Neural crest cell (in vitro differentiated cells): Measurements from ENCODE around the gene RUSF1. TPM values are rescaled to one million over a fixed set of nuclear protein-coding genes. Genes with fewer than 3 reads are reported as not detected.

Experiments
- DNase-seq: peaks from one replicate; pipeline ENCODE4 v3.0.0; 2021; ENCODE audit warnings: low read depth, mixed read lengths, low spot score
- H3K27ac Mint-ChIP-seq: one replicate; pipeline ENCODE4 v1.8.0; 2021; ENCODE audit warnings: mild to moderate bottlenecking, mixed read lengths; ENCODE audit not compliant: unreplicated experiment
- H3K27me3 Mint-ChIP-seq: 2 replicates; pipeline ENCODE4 v1.8.0; 2021; ENCODE audit warnings: low read depth, mild to moderate bottlenecking, mixed read lengths
- H3K36me3 Mint-ChIP-seq: 2 replicates; pipeline ENCODE4 v1.8.0; 2021; ENCODE audit warnings: low read depth, mild to moderate bottlenecking, mixed read lengths
- H3K4me1 Mint-ChIP-seq: 2 replicates; pipeline ENCODE4 v1.8.0; 2021; ENCODE audit warnings: mixed read lengths
- H3K4me3 Mint-ChIP-seq: one replicate; pipeline ENCODE4 v1.8.0; 2021; ENCODE audit warnings: mild to moderate bottlenecking, mixed read lengths
- H3K9me3 Mint-ChIP-seq: 2 replicates; pipeline ENCODE4 v1.8.0; 2021; ENCODE audit warnings: mixed read lengths
- total RNA-seq: library from RNA; stranded (reverse); gene quantifications from 2 replicates; pipeline ENCODE4 v1.2.1, GENCODE V29; 2021
- TF ChIP-seq, protein P1 (sequence below): fragments of 200-600 bp; sonication (generic); conservative IDR thresholded peaks from 2 replicates; pipeline ENCODE4 v1.5.0; 2021; ENCODE audit warnings: antibody characterized with exemption, mild to moderate bottlenecking

The RUSF1 gene
- total RNA-seq, 1 donor from 2014 or later = 47.7 TPM

DNA sequence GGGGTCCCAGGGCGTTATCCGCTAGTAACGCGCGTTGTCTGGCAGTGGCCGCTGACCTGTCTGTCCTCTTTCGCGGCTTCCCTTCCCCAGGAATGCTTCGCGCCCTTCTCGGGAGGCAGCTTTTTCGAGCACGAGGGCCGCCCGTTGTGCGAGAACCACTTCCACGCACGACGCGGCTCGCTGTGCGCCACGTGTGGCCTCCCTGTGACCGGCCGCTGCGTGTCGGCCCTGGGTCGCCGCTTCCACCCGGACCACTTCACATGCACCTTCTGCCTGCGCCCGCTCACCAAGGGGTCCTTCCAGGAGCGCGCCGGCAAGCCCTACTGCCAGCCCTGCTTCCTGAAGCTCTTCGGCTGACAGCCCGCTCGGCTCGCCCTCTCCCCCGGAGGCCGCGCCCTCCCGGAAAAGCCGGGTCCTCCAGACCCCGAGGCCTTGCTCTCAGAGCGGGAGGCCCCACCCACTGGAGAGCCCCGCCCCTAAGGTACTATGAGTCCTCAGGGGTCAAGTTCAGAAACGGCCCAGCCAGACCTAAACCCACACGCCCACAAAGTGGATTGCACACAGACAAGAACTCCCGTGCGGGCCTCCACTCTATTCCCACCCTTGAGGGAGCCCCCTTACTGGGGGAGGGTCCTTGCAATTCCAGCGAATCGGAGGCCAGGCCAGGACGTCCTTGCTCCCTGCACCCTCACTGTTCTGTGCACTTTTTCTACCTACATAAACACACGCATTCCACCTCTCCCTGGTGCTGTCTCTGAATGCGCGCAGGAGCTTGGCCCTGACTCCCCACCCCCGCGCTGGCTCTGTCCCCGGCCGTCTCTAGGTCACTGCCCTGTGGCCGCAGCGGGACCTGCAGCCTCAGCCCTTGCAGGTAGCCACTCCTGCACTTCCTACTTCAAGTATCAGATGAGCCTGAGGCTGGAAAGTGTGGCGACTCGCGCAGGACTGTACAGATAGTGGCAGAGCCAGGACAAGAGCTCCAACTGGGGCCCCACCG is 30.7 kb downstream of the RUSF1 start:
- Mint-ChIP-seq H3K36me3 (no peaks in the 10 kb centered on the region), H3K27ac (no peak overlapping the region), H3K4me3 (peak overlapping the region; percentile 74), H3K27me3 (peaks cover 94% of the 10 kb centered on the region), H3K9me3 (no peaks in the 10 kb centered on the region), H3K4me1 (peaks cover 18% of the 10 kb centered on the region)
- DNase-seq = peak; percentile 48
- TF ChIP-seq, protein P1, sequence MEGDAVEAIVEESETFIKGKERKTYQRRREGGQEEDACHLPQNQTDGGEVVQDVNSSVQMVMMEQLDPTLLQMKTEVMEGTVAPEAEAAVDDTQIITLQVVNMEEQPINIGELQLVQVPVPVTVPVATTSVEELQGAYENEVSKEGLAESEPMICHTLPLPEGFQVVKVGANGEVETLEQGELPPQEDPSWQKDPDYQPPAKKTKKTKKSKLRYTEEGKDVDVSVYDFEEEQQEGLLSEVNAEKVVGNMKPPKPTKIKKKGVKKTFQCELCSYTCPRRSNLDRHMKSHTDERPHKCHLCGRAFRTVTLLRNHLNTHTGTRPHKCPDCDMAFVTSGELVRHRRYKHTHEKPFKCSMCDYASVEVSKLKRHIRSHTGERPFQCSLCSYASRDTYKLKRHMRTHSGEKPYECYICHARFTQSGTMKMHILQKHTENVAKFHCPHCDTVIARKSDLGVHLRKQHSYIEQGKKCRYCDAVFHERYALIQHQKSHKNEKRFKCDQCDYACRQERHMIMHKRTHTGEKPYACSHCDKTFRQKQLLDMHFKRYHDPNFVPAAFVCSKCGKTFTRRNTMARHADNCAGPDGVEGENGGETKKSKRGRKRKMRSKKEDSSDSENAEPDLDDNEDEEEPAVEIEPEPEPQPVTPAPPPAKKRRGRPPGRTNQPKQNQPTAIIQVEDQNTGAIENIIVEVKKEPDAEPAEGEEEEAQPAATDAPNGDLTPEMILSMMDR = peak; percentile 50

DNA sequence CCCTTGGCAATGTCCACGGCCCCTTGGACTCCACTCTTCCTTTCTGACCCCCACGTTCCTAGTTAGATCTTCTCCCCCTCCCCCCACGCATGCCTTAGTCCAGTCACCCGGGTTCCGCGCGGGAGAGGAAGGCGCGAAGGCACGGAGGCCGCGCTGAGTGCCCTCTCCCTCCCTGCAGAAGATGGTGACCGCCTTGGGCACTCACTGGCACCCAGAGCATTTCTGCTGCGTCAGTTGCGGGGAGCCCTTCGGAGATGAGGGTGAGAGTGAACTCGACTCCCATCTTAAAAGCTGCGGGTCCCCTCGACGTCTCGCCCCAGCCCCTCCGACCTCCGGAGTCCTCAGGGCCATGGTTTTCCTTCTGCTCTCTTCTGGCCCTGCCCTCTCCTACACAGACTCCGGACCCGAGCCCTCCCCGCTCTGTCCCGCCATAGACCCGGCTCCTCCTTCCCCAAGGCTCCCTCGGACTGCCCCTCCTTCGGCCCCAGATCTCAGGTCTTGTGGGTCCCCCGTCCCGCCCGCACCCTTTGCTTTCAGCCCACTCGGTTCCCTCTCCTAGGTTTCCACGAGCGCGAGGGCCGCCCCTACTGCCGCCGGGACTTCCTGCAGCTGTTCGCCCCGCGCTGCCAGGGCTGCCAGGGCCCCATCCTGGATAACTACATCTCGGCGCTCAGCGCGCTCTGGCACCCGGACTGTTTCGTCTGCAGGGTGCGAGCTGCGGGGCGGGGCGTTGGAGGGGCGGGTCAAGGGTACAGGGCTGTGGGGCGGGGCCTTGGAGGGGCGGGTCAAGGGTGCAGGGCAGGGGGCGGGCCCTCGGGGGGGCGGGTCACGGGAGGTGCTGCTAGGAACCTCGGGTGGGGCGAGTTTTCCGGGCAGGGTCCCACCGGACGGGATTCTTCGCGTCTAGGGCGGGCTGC is 31.6 kb downstream of the RUSF1 start:
- H3K36me3 Mint-ChIP-seq = no peaks in the 10 kb centered on the region
- no peak overlapping the region for H3K27ac Mint-ChIP-seq
- TF ChIP-seq, protein P1 = no peak
- H3K9me3 Mint-ChIP-seq = no peaks in the 10 kb centered on the region
- no peak for DNase-seq
- H3K4me3 Mint-ChIP-seq = peak overlapping the region; percentile 77
- H3K4me1 Mint-ChIP-seq = peaks cover 23% of the 10 kb centered on the region
- H3K27me3 Mint-ChIP-seq = peaks cover 92% of the 10 kb centered on the region

DNA sequence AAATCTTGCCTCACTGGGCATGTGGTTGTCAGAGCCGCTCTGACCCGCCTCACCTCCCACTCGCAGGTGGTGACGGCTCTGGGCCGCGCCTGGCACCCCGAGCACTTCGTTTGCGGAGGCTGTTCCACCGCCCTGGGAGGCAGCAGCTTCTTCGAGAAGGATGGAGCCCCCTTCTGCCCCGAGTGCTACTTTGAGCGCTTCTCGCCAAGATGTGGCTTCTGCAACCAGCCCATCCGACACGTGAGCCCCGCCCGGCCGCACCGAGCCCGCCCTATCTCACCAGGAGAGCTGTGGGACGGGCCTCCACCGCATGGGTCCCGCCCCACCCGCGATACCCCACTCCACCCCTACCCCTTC is 32.3 kb downstream of the RUSF1 start:
- Mint-ChIP-seq H3K9me3 (no peaks in the 10 kb centered on the region), H3K27me3 (peaks cover 92% of the 10 kb centered on the region), H3K36me3 (no peaks in the 10 kb centered on the region), H3K4me1 (peaks cover 29% of the 10 kb centered on the region), H3K4me3 (peak overlapping the region; percentile 77), H3K27ac (no peak overlapping the region)
- TF ChIP-seq, protein P1 = no peak
- no peak for DNase-seq

DNA sequence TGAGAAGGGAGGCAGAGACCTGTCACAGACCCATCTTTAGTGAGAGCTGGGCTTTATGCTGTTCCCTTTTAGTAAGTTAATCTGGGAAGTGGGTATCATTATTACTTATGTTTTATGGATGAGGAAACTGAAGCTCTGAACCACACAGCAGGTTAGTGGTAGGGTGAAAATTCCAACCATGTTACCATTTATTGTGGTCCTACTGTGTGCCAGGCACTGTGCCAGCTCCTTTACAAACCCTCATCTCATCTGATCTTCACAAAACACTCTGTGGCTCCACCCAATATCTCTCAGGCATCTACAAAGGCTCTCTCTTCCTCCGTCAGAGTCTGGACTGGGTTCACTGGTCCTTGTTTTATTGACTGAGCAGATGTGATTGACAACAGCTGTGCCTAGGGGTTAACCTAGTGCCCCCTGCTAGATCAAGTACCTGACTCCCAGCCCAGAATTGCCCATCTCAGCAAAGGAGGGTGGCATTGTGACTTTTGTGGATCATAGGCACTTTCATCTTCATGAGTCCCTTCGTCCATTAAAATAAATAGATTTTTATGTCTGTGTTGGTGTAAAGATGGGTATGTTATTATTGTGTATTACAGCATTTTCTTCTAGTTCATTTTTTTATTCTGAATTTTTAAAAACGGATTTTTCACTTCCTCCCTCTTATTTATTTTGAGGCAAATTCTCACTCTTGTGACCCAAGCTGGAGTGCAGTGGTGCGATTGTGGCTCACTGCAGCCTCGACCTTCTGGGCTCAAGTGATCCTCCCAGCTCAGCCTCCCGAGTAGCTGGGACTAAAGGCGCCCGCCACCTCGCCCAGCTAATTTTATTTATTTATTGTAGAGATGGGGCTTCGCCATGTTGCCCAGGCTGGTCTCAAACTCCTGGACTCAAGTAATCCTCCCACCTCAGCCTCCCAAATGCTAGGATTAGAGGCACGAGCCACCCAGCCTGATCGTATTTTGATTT is 33.1 kb downstream of the RUSF1 start:
- Mint-ChIP-seq H3K36me3 (no peaks in the 10 kb centered on the region), H3K4me3 (peak overlapping the region; percentile 77), H3K27ac (no peak overlapping the region), H3K4me1 (peaks cover 29% of the 10 kb centered on the region), H3K9me3 (no peaks in the 10 kb centered on the region), H3K27me3 (peaks cover 84% of the 10 kb centered on the region)
- DNase-seq = no peak
- TF ChIP-seq, protein P1 = no peak
